WTC11 (cell line): ENCODE measurements around the gene SLC12A9. TPM values are rescaled to one million over a fixed set of nuclear protein-coding genes. Genes with fewer than 3 reads are reported as not detected.

Source experiments
- ATAC-seq: fragments of 200-7000 bp; cut with Tn5 transposase; 2 replicates; pipeline ENCODE4 v1.10.0; 2021; ENCODE audit warnings: mild to moderate bottlenecking, moderate library complexity
- CTCF ChIA-PET: fragments of 300-600 bp; sonication (Branson Sonifier 250); formaldehyde crosslinking; loops from one replicate; lab custom pipeline; 2021; ENCODE audit warnings: antibody characterized with exemption; lab: Charles Lee
- POLR2A ChIA-PET: fragments of 350-600 bp; sonication (Branson Sonifier 250); formaldehyde crosslinking; loops from one replicate; lab custom pipeline; 2021; ENCODE audit warnings: antibody characterized with exemption; lab: Charles Lee
- DNase-seq: peaks from one replicate; pipeline ENCODE4 v3.0.0; 2021; ENCODE audit warnings: low spot score
- H3K27ac Mint-ChIP-seq: 2 replicates; pipeline ENCODE4 v1.8.0; 2021; ENCODE audit warnings: mixed read lengths
- H3K27me3 Mint-ChIP-seq: 2 replicates; pipeline ENCODE4 v1.8.0; 2021; ENCODE audit warnings: low read depth, mild to moderate bottlenecking, moderate library complexity, mixed read lengths
- H3K36me3 Mint-ChIP-seq: 2 replicates; pipeline ENCODE4 v1.8.0; 2021; ENCODE audit warnings: mixed read lengths
- H3K4me1 Mint-ChIP-seq: 2 replicates; pipeline ENCODE4 v1.8.0; 2022; ENCODE audit warnings: mixed read lengths
- H3K4me3 Mint-ChIP-seq: 2 replicates; pipeline ENCODE4 v1.8.0; 2021; ENCODE audit warnings: mild to moderate bottlenecking, moderate library complexity, mixed read lengths
- H3K9me3 Mint-ChIP-seq: 2 replicates; pipeline ENCODE4 v1.8.0; 2021; ENCODE audit warnings: mixed read lengths
- ARID4B ChIP-seq: sonication (generic); formaldehyde crosslinking; IDR thresholded peaks from 2 replicates; pipeline ENCODE4 v1.8.0; 2023; ENCODE audit warnings: missing genetic modification reagents, mild to moderate bottlenecking, borderline replicate concordance
- FOXK1 ChIP-seq: sonication (generic); formaldehyde crosslinking; IDR thresholded peaks from 2 replicates; pipeline ENCODE4 v1.8.0; 2022; ENCODE audit warnings: mild to moderate bottlenecking, moderate library complexity, missing genetic modification reagents
- FOXP1 ChIP-seq: sonication (generic); formaldehyde crosslinking; IDR thresholded peaks from 2 replicates; pipeline ENCODE4 v1.8.0; 2022; ENCODE audit warnings: missing genetic modification reagents, mild to moderate bottlenecking, moderate library complexity, borderline replicate concordance
- FOXP4 ChIP-seq: sonication (generic); formaldehyde crosslinking; IDR thresholded peaks from 2 replicates; pipeline ENCODE4 v1.8.0; 2022; ENCODE audit warnings: mild to moderate bottlenecking, missing genetic modification reagents
- GRHL2 ChIP-seq: fragments of 250-450 bp; sonication (Bioruptor Pico); IDR thresholded peaks from 2 replicates; pipeline ENCODE4 v1.8.0; 2022; ENCODE audit warnings: mild to moderate bottlenecking, moderate library complexity; ENCODE audit not compliant: insufficient replicate concordance, severe bottlenecking
- MXD4 ChIP-seq: fragments of 250-450 bp; sonication (Bioruptor Pico); IDR thresholded peaks from 2 replicates; pipeline ENCODE4 v1.8.0; 2021; ENCODE audit warnings: mild to moderate bottlenecking, moderate library complexity, borderline replicate concordance
- NFATC4 ChIP-seq: fragments of 250-450 bp; sonication (Bioruptor Pico); IDR thresholded peaks from 2 replicates; pipeline ENCODE4 v1.9.0; 2021; ENCODE audit warnings: mild to moderate bottlenecking
- PREB ChIP-seq: sonication (generic); formaldehyde crosslinking; IDR thresholded peaks from 2 replicates; pipeline ENCODE4 v1.8.1; 2022; ENCODE audit warnings: mild to moderate bottlenecking, missing genetic modification reagents, moderate library complexity, borderline replicate concordance
- ZNF121 ChIP-seq: sonication (generic); formaldehyde crosslinking; IDR thresholded peaks from 2 replicates; pipeline ENCODE4 v1.8.0; 2023; ENCODE audit warnings: missing genetic modification reagents
- total RNA-seq: library from RNA; stranded (reverse); gene quantifications from 3 replicates; pipeline ENCODE4 v1.2.3, GENCODE V29; 2021

Gene SLC12A9
- total RNA-seq, 1 experiment from 2014 or later: 39.3 TPM

- TF ChIP-seq ARID4B (CRISPR knock-in tag) (peak; percentile 41; the same call in 1 of the 2 replicates), FOXP1 (CRISPR knock-in tag) (0 out of 2 replicates have a peak, but pooled peaks have one; percentile 12), PREB (CRISPR knock-in tag) (no peak)
Observed at GRCh38 chr7:100867040-100867775, 14.7 kb downstream of the SLC12A9 start, which contains the start of gene TRIP6 (continued).

GRCh38 chr7:100867776-100868485, 15.4 kb downstream of the SLC12A9 start:
- peak overlapping the region; percentile 92 for H3K4me3 Mint-ChIP-seq
- POLR2A ChIA-PET: interaction anchor here (2.1 kb wide), 1 partner anchor 16 kb away, joined by 6 read pairs; the partner anchor contains the start of gene SLC12A9
- no peaks in the 10 kb centered on the region for H3K9me3 Mint-ChIP-seq
- H3K27ac Mint-ChIP-seq: peak overlapping the region; percentile 89
- H3K36me3 Mint-ChIP-seq: peaks cover 32% of the 10 kb centered on the region
- DNase-seq (peak; percentile 42), ATAC-seq (peak; percentile 21)
- peaks cover 8% of the 10 kb centered on the region for H3K4me1 Mint-ChIP-seq
- TF ChIP-seq GRHL2 (no peak), NFATC4 (CRISPR knock-in tag) (no peak), FOXK1 (CRISPR knock-in tag) (0 out of 2 replicates have a peak, but pooled peaks have one; percentile 33), FOXP4 (CRISPR knock-in tag) (0 out of 2 replicates have a peak, but pooled peaks have one; percentile 34)
- CTCF ChIA-PET: no interaction called here
- H3K27me3 Mint-ChIP-seq: no peaks in the 10 kb centered on the region

GRCh38 chr7:100873599-100874299, 21.2 kb downstream of the SLC12A9 start:
- H3K27ac Mint-ChIP-seq: peak overlapping the region; percentile 99
- H3K36me3 Mint-ChIP-seq: peaks cover 78% of the 10 kb centered on the region
- TF ChIP-seq MXD4 (CRISPR knock-in tag): no peak
- peak; percentile 99 for TF ChIP-seq ZNF121 (CRISPR knock-in tag)
- no peaks in the 10 kb centered on the region for H3K9me3 Mint-ChIP-seq
- ATAC-seq (no peak), DNase-seq (no peak)
- POLR2A ChIA-PET: interaction anchor here (1.6 to 3.1 kb wide), 2 partner anchors 15 to 69 kb away, joined by 4 to 71 read pairs; partner anchors contain the start of gene UFSP1
- no peaks in the 10 kb centered on the region for H3K27me3 Mint-ChIP-seq
- H3K4me1 Mint-ChIP-seq: peaks cover 19% of the 10 kb centered on the region
- peak overlapping the region; percentile 98 for H3K4me3 Mint-ChIP-seq
- CTCF ChIA-PET: interaction anchor here (2.2 kb wide), 1 partner anchor 73 kb away, joined by 14 read pairs; no protein-coding TSS in a partner anchor
